ENCODE results near the gene SLCO1B3. TPM values are rescaled to one million over a fixed set of nuclear protein-coding genes. Genes with fewer than 3 reads are reported as not detected.

The SLCO1B3 gene
- total RNA-seq, 2 experiments from 2014 or later, result not detected

GRCh38 chr12:20950248-20950647 lies 139.7 kb downstream of the SLCO1B3 start:
- DNase-seq, result no peak
- no peaks in the 10 kb centered on the region for H3K27me3 Mint-ChIP-seq
- ChIA-PET CTCF (interaction anchor here (0.6 to 1.9 kb wide), 4 partner anchors 10 to 256 kb away, joined by 3 to 11 read pairs (median 3); no protein-coding TSS in a partner anchor), POLR2A (no interaction called here)
- H3K36me3 Mint-ChIP-seq (ENCODE audit: low read depth), result no peaks in the 10 kb centered on the region
- H3K4me3 Mint-ChIP-seq, result no peak overlapping the region
- H3K9me3 Mint-ChIP-seq, result no peaks in the 10 kb centered on the region
- no peak overlapping the region for H3K27ac Mint-ChIP-seq
- no peaks in the 10 kb centered on the region for H3K4me1 Mint-ChIP-seq

GRCh38 chr12:20963303-20963702 lies 152.8 kb downstream of the SLCO1B3 start:
- ChIA-PET POLR2A (no interaction called here), CTCF (no interaction called here)
- H3K9me3 Mint-ChIP-seq, result peaks cover 3% of the 10 kb centered on the region
- no peak for DNase-seq
- H3K4me3 Mint-ChIP-seq, result no peak overlapping the region
- H3K27ac Mint-ChIP-seq, result no peak overlapping the region
- H3K27me3 Mint-ChIP-seq, result no peaks in the 10 kb centered on the region
- H3K4me1 Mint-ChIP-seq, result no peaks in the 10 kb centered on the region
- H3K36me3 Mint-ChIP-seq (ENCODE audit: low read depth), result no peaks in the 10 kb centered on the region

DNA sequence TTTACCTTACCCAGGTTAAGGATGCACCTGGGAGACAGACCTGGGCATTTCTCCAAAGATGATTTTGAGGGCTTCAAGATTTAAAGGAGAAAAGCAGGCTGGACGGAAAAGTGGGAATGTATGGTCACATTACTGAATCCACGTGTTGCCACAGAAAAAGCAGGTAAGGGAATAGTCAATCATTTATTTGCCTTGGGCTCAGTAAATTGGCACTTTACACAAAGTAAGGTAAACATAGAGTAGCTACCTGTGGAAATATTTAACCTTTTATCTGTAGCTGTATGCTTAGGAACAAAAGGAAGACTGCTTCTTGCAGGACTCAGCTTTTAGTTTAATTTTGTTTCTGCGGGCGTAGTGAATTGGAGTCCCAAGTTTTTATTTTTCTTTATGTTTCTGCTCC lies 153.3 kb downstream of the SLCO1B3 start:
- Mint-ChIP-seq H3K4me1 (no peaks in the 10 kb centered on the region), H3K27ac (no peak overlapping the region), H3K27me3 (no peaks in the 10 kb centered on the region), H3K9me3 (peaks cover 3% of the 10 kb centered on the region), H3K36me3 (ENCODE audit: low read depth) (no peaks in the 10 kb centered on the region), H3K4me3 (no peak overlapping the region)
- ChIA-PET POLR2A (no interaction called here), CTCF (no interaction called here)
- DNase-seq, result no peak

Other genes with a start within 250 kb of the SLCO1B3 start
- gene SLCO1C1, start 115.4 kb upstream of the SLCO1B3 start, total RNA-seq, result not detected

Data from activated CD4-positive, alpha-beta memory T cell treated with anti-CD3 and anti-CD28 coated beads, Interleukin-2, amount 10 ng/mL, durations not matched to agents 7 days and 5 days (primary cell).